Nephron progenitor cell (in vitro differentiated cells): Measurements from ENCODE around the gene PDZRN3.

ENCODE experiments used
- DNase-seq: peaks from one replicate; pipeline ENCODE4 v3.0.0; 2021
- H3K27ac Mint-ChIP-seq: 2 replicates; pipeline ENCODE4 v1.8.0; 2021; ENCODE audit warnings: mild to moderate bottlenecking, moderate library complexity, mixed read lengths
- H3K27me3 Mint-ChIP-seq: 2 replicates; pipeline ENCODE4 v1.8.0; 2021; ENCODE audit warnings: mild to moderate bottlenecking, low read depth, mixed read lengths; ENCODE audit not compliant: poor library complexity
- H3K36me3 Mint-ChIP-seq: 2 replicates; pipeline ENCODE4 v1.8.0; 2021; ENCODE audit warnings: low read depth, mixed read lengths
- H3K4me1 Mint-ChIP-seq: 2 replicates; pipeline ENCODE4 v1.8.0; 2021; ENCODE audit warnings: mixed read lengths
- H3K4me3 Mint-ChIP-seq: 2 replicates; pipeline ENCODE4 v1.8.0; 2021; ENCODE audit warnings: mild to moderate bottlenecking, moderate library complexity, mixed read lengths
- H3K9me3 Mint-ChIP-seq: 2 replicates; pipeline ENCODE4 v1.8.0; 2021; ENCODE audit warnings: mild to moderate bottlenecking, moderate library complexity, mixed read lengths
- TF ChIP-seq, protein P1 (sequence below): fragments of 200-600 bp; sonication (generic); IDR thresholded peaks from 2 replicates; pipeline ENCODE4 v1.5.0; 2021; ENCODE audit warnings: antibody characterized with exemption

The PDZRN3 gene

DNA sequence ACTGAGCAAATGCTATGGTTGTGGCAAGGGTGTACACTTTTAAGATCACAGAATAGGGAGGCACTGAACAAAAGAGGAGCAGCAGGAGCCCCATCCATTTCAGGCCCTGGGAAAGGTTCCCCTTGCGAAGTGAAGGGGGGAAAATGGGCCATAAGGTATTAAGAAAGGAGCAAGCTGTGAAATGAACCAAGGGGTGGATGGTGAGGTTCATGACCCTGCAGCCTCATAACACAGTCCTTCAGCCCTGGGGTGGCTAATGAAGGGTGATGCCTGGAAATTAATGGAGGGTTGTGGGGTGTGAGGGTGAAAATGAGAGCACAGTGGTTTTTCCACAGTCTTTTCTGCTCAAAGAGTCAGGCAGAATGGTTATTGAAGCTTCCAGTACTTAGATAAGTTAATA is 150.1 kb downstream of the PDZRN3 start:
- Mint-ChIP-seq H3K4me3 (no peak overlapping the region), H3K27ac (peak overlapping the region; percentile 93), H3K27me3 (peaks cover 3% of the 10 kb centered on the region), H3K9me3 (peaks cover 26% of the 10 kb centered on the region), H3K4me1 (peaks cover 43% of the 10 kb centered on the region), H3K36me3 (peaks cover 35% of the 10 kb centered on the region)
- DNase-seq: no peak
- TF ChIP-seq, protein P1, sequence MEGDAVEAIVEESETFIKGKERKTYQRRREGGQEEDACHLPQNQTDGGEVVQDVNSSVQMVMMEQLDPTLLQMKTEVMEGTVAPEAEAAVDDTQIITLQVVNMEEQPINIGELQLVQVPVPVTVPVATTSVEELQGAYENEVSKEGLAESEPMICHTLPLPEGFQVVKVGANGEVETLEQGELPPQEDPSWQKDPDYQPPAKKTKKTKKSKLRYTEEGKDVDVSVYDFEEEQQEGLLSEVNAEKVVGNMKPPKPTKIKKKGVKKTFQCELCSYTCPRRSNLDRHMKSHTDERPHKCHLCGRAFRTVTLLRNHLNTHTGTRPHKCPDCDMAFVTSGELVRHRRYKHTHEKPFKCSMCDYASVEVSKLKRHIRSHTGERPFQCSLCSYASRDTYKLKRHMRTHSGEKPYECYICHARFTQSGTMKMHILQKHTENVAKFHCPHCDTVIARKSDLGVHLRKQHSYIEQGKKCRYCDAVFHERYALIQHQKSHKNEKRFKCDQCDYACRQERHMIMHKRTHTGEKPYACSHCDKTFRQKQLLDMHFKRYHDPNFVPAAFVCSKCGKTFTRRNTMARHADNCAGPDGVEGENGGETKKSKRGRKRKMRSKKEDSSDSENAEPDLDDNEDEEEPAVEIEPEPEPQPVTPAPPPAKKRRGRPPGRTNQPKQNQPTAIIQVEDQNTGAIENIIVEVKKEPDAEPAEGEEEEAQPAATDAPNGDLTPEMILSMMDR: no peak

DNA sequence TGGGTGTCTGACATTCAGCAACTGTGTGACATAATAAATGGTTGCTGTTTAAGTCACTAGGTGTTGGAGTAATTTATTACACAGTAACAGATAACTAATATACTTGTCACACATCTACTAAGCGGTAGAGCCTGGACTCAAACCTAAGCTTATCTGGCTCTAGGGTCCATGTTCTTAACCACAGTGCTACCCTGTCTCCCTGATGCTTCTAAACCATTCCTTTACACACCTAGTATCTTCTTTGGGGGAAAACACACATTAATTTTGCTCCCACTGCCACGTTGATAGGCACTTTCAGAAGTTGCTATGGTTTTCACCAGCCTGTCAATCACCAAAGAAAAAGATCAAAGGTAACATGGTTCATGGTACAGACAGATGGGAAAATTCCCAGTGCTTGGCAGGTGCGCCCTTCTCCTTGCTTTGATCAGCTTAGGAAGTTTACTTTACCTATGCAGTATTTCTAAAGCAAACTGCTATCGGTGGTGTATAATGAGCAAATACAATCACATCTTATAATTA is 150.8 kb downstream of the PDZRN3 start:
- H3K36me3 Mint-ChIP-seq: peaks cover 28% of the 10 kb centered on the region

DNA sequence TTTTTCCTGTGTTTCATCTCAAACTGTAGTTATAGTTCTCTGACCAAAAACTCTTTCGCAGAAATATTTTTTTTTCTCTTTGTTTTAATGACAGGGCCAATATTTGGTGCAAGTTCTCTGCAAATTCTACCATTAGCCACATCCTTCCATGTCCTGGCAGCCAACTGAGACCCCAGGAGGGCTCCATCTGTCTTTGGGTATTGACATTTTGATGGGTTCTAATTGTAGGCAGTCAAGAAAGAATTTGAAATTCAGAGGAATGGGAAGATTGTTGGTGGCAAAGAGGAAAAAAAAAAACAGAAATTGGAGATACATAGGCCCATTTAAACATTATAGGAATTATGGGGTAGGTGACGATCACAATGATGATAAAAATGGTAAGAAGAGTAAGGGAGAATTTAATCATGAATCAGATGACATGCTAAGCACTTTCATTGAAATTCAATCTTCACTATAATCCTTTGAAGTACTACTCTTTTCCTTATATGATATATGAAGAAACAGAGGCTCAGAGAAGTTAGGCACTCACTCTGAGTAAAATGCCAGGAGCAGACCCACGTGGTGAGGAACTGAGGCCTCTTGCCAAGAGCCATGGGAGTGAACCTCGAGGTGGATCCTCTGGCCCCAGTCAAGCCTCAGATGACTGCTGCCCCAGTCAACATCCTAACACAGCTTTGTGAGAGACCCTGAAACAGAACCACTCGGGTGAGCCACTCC is 151.4 kb downstream of the PDZRN3 start:
- Mint-ChIP-seq H3K9me3 (peaks cover 23% of the 10 kb centered on the region), H3K4me3 (no peak overlapping the region), H3K27ac (no peak overlapping the region), H3K4me1 (peaks cover 40% of the 10 kb centered on the region), H3K36me3 (peaks cover 27% of the 10 kb centered on the region), H3K27me3 (peaks cover 3% of the 10 kb centered on the region)
- no peak for DNase-seq
- TF ChIP-seq, protein P1: no peak

More for the DNA sequence above, 150.8 kb downstream of the PDZRN3 start:
- H3K27me3 Mint-ChIP-seq: peaks cover 3% of the 10 kb centered on the region
- H3K4me3 Mint-ChIP-seq: no peak overlapping the region
- peaks cover 26% of the 10 kb centered on the region for H3K9me3 Mint-ChIP-seq
- H3K27ac Mint-ChIP-seq: no peak overlapping the region
- peaks cover 40% of the 10 kb centered on the region for H3K4me1 Mint-ChIP-seq
- no peak for DNase-seq
- TF ChIP-seq, protein P1: no peak

DNA sequence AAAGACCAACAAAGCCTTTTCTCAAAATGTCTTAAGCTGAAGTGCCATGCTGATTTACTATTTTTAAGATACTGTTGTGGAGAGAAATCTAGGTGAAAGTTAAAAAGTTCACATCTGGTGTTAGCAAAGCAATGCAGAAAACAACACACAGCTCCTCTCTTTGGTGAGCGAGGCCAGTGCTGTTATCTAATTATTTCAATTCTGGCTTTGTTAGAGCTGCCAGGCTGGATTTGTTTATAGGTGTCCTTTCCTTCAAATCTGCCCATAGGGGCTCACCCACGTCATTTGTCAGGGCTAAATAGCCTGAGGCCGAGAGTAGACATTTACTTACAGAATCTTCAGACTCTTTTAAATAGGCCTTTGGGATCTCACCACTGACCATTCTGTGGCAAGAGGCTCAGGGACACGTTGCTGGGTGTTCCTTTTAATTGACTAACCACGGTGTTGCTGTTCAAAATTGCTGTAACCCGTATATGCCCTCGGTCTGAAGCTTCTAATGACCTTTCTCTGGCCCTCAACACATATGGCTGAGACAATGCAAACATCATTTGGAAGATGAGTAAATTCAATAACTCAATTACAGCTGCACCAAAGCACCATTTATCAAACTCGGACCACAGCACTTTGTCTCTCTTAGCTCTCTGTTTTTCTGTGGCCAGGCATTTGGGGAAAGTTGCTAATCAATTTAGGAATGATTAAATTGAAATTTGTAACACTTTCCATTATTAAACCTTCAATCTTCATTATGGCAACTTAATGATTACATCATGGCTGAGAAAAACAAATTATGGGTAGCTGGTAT is 152.6 kb downstream of the PDZRN3 start:
- TF ChIP-seq, protein P1: no peak
- peaks cover 3% of the 10 kb centered on the region for H3K27me3 Mint-ChIP-seq
- DNase-seq: no peak
- peaks cover 21% of the 10 kb centered on the region for H3K36me3 Mint-ChIP-seq
- H3K4me3 Mint-ChIP-seq: no peak overlapping the region
- H3K27ac Mint-ChIP-seq: peak overlapping the region; percentile 32
- peaks cover 16% of the 10 kb centered on the region for H3K9me3 Mint-ChIP-seq
- H3K4me1 Mint-ChIP-seq: peaks cover 45% of the 10 kb centered on the region

DNA sequence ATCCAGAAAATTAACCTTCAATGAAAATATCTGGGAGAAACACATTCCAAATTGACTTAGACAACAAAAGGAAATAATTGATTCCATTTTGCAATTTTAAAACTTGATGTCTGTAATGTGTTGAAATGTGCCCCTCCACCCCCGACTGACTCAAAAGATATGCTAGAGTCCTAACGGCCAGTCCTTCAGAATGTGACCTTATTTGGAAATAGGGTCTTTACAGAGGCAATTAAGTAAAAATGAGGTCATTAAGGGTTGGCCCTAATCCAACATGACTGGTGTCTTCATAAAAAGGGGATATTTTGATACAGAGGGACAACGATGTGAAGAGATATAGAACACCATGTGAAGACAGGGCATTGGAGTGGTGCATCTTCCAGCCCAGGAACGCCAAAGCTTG is 153.9 kb downstream of the PDZRN3 start:
- peaks cover 3% of the 10 kb centered on the region for H3K27me3 Mint-ChIP-seq
- peaks cover 59% of the 10 kb centered on the region for H3K4me1 Mint-ChIP-seq
- no peak overlapping the region for H3K27ac Mint-ChIP-seq
- TF ChIP-seq, protein P1: no peak
- H3K36me3 Mint-ChIP-seq: peaks cover 9% of the 10 kb centered on the region
- H3K4me3 Mint-ChIP-seq: no peak overlapping the region
- H3K9me3 Mint-ChIP-seq: peaks cover 3% of the 10 kb centered on the region
- DNase-seq: no peak
